Large intestine (tissue), 3 donors: ENCODE results near the gene TCERG1L. TPM values are rescaled to one million over a fixed set of nuclear protein-coding genes. Genes with fewer than 3 reads are reported as not detected.
"Not testable (repeated sequence)": the region's sequence is repeated elsewhere in the genome, so short reads cannot be mapped to it uniquely, and the experiment has no call there.

ENCODE experiments used
- DNase-seq, 2 donors: peaks; one replicate each; pipeline versions ENCODE4 v3.0.0 to v3.0.0-alpha.2; 2013
- H3K27ac ChIP-seq: one replicate; pipeline ENCODE4 v1.5.1; 2013; ENCODE audit warnings: low read length
- H3K27me3 ChIP-seq: 2 replicates; pipeline ENCODE4 v1.6.1; 2013; ENCODE audit warnings: low read length; ENCODE audit not compliant: control insufficient read depth, insufficient read depth
- H3K36me3 ChIP-seq: 2 replicates; pipeline ENCODE4 v1.6.1; 2013; ENCODE audit warnings: low read length; ENCODE audit not compliant: control insufficient read depth, insufficient read depth
- H3K4me1 ChIP-seq: one replicate; pipeline ENCODE4 v1.6.1; 2013; ENCODE audit warnings: low read length; ENCODE audit not compliant: control insufficient read depth, insufficient read depth
- H3K4me3 ChIP-seq: one replicate; pipeline ENCODE4 v1.5.1; 2013; ENCODE audit warnings: low read length
- H3K9me3 ChIP-seq: one replicate; pipeline ENCODE4 v1.6.1; 2013; ENCODE audit warnings: mild to moderate bottlenecking, low read depth, low read length, moderate library complexity; ENCODE audit not compliant: control insufficient read depth
- WGBS: methylation state at CpG from one replicate; pipeline ENCODE4 v1.1.5; 2013; ENCODE audit warnings: low lambda C conversion rate; ENCODE audit not compliant: insufficient coverage; 5-methylcytosine and 5-hydroxymethylcytosine counted together
- polyA plus RNA-seq: library from polyadenylated mRNA; unstranded; fragments of 120-200 nt; gene quantifications from one replicate; pipeline ENCODE4 v1.2.1, GENCODE V29; 2013

The TCERG1L gene
- polyA plus RNA-seq, 1 donor, result 0.45 TPM

DNA sequence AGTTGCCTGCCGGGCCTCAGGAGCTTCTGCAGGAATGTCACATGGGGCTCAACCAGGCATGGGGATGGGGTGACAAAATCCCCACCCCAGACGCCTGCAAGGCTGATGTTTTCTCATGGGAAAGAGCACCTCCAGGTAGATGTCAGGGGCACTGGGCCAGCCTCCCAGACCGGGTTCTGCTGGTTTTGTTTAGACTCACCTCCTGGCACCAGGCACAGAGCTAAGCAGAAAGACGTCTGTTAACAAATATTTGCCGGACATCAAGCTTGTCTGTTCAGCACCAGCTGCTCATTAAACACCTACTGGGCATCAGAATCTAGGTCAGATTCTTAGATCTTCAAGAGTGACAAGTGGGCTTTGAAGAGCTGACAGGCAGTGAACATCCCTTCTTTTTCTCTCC lies 34.9 kb upstream of the TCERG1L start:
- Histone ChIP-seq H3K36me3 (no peaks in the 10 kb centered on the region), H3K9me3 (no peaks in the 10 kb centered on the region), H3K27ac (no peak overlapping the region), H3K4me3 (no peak overlapping the region), H3K27me3 (no peaks in the 10 kb centered on the region), H3K4me1 (no peaks in the 10 kb centered on the region)
- DNase-seq, result no peak
- no CpG with 5 or more reads among the region's 5 CpGs for WGBS

DNA sequence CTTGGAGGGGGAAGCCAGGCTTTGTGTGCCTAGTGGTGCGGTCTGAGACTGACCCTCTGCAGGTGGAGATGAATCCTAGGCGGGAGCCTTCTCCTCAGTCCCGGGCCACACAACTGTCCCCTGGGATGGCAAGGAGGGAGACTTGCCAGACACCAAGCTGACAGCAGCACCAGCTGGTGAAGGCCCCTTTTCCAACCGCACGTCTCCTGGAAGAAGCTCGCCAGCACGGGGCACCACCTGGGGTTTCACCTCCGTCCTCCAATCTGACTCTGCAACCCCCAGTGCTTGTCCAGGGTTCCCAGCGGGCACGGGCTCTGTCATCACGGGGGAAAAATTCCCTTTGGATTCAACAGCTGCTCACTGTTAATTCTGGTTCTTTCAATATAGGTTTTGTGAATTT lies 34.2 kb upstream of the TCERG1L start:
- DNase-seq, result no peak
- Histone ChIP-seq H3K27me3 (no peaks in the 10 kb centered on the region), H3K27ac (no peak overlapping the region), H3K4me1 (no peaks in the 10 kb centered on the region), H3K9me3 (no peaks in the 10 kb centered on the region), H3K36me3 (no peaks in the 10 kb centered on the region), H3K4me3 (no peak overlapping the region)
- WGBS, result no CpG with 5 or more reads among the region's 11 CpGs

DNA sequence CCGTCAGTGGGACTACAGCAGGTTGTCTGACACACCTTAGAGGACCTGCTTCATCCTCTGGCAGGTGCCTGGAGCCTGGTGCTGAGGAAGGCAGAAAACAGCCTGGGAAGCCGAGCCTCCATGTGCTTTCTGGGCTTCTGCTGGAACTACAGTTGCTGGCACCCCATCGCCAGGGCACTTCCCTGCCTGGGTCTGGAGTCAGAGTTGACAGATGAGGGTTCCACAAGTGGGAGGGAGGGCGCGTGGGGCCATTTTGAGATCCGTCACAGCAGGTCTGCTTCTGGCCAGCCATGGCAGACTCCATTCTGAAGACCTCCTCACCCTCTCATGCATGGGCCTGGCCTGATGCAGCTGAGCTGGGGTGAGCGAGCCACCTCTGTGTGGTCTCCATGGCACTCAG lies 33.2 kb upstream of the TCERG1L start:
- Histone ChIP-seq H3K27ac (no peak overlapping the region), H3K4me1 (no peaks in the 10 kb centered on the region), H3K4me3 (no peak overlapping the region), H3K36me3 (no peaks in the 10 kb centered on the region), H3K27me3 (no peaks in the 10 kb centered on the region), H3K9me3 (no peaks in the 10 kb centered on the region)
- WGBS, result no CpG with 5 or more reads among the region's 7 CpGs
- DNase-seq, result no peak

DNA sequence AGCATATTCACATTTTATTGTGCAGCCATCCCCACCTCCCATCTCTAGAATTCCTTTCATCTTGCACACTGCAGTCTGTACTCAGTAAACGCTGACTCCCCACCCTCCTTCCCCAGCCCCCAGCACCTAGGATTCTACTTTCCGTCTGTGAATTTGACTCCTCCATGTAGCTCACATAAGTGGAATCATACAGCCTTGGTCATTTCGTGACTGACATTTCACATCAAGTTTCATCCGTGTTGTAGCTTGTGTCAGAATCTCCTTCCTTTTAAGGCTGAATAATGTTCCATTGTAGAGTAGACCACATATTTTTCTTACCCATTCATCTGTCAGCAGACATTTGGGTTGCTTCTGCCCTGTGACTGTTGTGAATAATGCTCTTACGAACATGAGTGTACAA lies 26.2 kb upstream of the TCERG1L start:
- Histone ChIP-seq H3K36me3 (no peaks in the 10 kb centered on the region), H3K27me3 (no peaks in the 10 kb centered on the region), H3K4me3 (no peak overlapping the region), H3K4me1 (no peaks in the 10 kb centered on the region), H3K27ac (no peak overlapping the region), H3K9me3 (no peaks in the 10 kb centered on the region)
- whole genome bisulfite sequencing, result 71% methylated on average over 1 of the region's 5 CpGs
- no peak for DNase-seq

DNA sequence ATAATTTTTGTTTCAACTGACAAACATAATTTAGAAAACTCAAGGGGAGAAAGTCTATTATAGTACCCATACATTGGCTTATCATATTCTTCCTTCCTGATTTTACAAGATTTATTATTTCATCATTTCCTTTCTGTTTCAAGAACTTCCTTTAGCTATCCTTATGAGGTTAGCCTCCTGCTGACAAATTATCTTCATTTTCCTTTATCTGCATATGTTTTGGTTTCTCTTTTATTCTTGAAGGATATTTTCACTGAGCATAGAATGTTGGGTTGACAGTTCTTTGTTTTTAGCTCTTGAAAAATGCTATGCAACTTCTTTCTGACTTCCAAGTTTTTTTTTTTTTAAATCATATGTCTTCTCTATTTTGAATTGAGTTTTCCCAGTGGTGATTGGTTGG lies 21.3 kb upstream of the TCERG1L start:
- no peak for DNase-seq
- no peaks in the 10 kb centered on the region for H3K4me1 ChIP-seq
- H3K27me3 ChIP-seq, result no peaks in the 10 kb centered on the region
- H3K36me3 ChIP-seq, result no peaks in the 10 kb centered on the region
- H3K9me3 ChIP-seq, result no peaks in the 10 kb centered on the region
- H3K27ac ChIP-seq, result no peak overlapping the region
- no peak overlapping the region for H3K4me3 ChIP-seq

DNA sequence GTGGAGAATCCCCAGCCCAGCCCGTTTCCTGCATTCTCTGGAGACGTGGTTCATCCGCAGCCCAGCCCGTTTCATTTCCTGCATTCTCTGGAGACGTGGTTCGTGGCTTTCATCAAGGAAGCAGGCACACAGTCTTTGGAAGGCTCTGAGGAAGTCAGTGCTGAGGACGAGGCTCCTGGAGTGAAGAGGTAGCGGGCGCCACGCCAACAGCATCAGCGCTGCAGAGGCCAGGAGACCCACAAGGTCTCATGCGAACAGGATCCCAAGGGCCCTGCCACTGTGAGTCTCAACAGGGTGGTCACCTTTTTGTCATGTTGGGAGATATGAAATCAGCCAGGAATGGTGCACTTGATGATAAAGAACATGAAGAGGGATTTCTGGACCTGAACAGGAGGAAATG lies 12.4 kb upstream of the TCERG1L start:
- no peaks in the 10 kb centered on the region for H3K36me3 ChIP-seq
- H3K9me3 ChIP-seq, result no peaks in the 10 kb centered on the region
- no peak overlapping the region for H3K27ac ChIP-seq
- DNase-seq, result no peak
- H3K4me1 ChIP-seq, result no peaks in the 10 kb centered on the region
- peaks cover 19% of the 10 kb centered on the region for H3K27me3 ChIP-seq
- no CpG with 5 or more reads among the region's 12 CpGs for WGBS
- no peak overlapping the region for H3K4me3 ChIP-seq

DNA sequence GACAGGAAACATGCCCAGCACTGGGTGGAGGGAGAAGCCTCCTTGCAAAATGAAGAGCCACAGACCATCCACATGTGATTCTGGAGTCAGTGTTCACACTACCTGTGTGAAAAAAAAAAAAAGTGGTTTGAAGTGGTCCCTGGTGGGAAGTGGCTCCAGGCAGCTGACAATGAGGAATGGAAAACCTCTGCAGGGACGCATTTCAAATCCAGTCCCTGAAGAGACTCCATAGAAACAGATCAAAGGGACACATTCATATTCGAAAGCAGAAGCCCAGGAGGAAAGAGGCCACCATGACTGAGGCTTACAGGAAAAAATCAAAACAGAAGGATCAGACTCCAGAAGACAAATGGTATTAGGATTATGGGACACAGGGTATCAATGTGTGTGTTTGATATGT lies 11.5 kb upstream of the TCERG1L start:
- no peak overlapping the region for H3K4me3 ChIP-seq
- peaks cover 19% of the 10 kb centered on the region for H3K27me3 ChIP-seq
- no peak for DNase-seq

DNA sequence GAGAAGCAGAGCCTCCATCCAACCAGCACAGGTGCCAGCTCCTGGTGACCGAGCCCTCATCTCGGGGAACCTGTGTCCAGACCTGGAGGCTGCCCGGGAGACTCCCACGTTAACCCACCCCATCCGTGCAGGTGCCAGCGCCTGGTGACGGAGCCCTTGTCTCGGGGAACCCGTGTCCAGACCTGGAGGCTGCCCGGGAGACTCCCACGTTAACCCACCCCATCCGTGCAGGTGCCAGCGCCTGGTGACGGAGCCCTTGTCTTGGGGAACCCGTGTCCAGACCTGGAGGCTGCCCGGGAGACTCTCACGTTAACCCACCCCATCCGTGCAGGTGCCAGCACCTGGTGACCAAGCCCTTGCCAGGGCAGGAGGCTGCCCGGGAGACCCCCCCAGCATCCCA lies 11.1 kb upstream of the TCERG1L start:
- H3K27ac ChIP-seq, H3K36me3 ChIP-seq, H3K4me3 ChIP-seq, DNase-seq, H3K9me3 ChIP-seq, H3K4me1 ChIP-seq: not testable (repeated sequence)
- no CpG with 5 or more reads among the region's 19 CpGs for WGBS
- peaks cover 19% of the 10 kb centered on the region for H3K27me3 ChIP-seq

More for the DNA sequence above, 11.5 kb upstream of the TCERG1L start:
- no peaks in the 10 kb centered on the region for H3K9me3 ChIP-seq
- WGBS, result no CpG with 5 or more reads among the region's 2 CpGs
- no peaks in the 10 kb centered on the region for H3K36me3 ChIP-seq
- H3K27ac ChIP-seq, result no peak overlapping the region
- no peaks in the 10 kb centered on the region for H3K4me1 ChIP-seq

DNA sequence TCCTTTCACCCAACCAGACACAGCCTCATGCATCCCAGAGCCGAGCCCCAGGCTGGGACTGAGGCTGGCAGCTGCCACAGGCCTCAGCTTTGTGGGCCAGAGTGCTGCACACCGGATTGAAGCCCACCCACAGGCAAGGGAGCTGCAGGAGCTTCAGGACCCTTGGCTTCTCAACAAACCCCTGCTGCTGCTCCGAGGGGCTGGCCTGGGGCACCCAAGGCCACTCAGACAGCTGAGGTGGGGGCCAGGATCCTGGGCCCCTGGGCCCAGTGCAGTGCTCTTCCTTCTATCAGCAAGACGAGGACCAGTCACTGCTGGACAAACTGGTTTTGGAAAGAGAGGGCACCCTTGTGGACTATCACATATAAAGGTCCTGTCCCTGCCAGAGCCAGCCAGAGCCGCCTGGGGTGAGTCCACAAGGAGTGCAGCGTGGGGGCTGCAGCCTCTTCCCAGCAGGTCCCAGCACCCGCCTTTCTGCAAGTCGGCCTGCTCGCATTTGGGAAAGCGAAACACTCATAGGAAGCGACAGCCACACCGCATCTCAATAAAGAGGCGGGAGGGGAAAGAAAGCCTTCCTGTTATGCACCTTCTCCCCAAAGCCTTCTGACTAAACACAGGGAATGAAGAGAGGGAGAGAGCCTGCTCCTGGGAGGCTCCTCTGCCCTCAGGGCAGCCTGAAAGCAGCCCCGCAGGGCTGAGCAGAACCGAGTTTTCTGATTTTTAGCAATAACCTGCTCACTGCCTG lies 9.5 kb upstream of the TCERG1L start:
- Histone ChIP-seq H3K9me3 (no peaks in the 10 kb centered on the region), H3K27ac (no peak overlapping the region), H3K4me1 (no peaks in the 10 kb centered on the region), H3K4me3 (no peak overlapping the region), H3K36me3 (no peaks in the 10 kb centered on the region), H3K27me3 (peaks cover 19% of the 10 kb centered on the region)
- WGBS, result no CpG with 5 or more reads among the region's 15 CpGs
- DNase-seq, result no peak

DNA sequence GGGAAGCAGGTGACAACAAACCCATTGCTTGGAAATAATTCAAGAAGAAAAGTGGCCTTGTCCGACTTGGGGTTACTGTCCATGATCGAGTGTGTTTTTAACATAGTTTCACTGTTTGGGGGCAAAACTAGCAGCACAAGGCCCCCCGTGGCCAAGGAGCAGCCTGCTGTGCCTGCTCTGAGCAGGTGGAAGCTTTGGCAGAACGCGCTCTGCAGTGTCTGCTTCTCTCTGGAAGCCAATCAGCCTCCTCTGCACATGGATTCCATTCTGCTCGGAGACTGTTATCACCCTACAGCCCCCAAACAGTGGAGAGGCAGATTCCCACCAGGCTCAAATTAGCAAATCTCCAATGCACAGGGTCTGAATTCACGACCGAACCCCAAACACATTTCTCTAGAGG lies 7.3 kb upstream of the TCERG1L start:
- no CpG with 5 or more reads among the region's 8 CpGs for WGBS
- Histone ChIP-seq H3K4me3 (no peak overlapping the region), H3K27me3 (peaks cover 28% of the 10 kb centered on the region), H3K4me1 (no peaks in the 10 kb centered on the region), H3K27ac (no peak overlapping the region), H3K36me3 (no peaks in the 10 kb centered on the region), H3K9me3 (no peaks in the 10 kb centered on the region)
- no peak for DNase-seq

DNA sequence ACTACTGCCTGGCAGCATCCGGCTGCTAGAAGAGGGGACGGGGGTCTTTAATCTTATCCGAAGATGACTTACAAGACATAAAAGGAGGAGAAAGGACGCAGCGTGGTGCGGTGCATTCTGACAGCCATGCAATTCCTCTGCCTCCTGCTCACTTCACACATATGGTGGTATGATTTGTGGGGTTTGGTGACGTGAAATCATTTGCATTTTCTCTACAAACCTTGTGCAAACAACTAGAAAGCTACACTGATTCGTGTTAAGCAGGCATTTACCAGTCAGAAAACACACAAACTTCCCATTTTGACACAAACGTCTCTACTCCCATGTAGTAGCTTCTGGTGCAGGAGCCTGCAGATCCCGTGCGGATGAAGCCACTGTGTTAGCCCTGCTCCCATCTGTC lies 6.8 kb upstream of the TCERG1L start:
- Histone ChIP-seq H3K27ac (no peak overlapping the region), H3K27me3 (peaks cover 29% of the 10 kb centered on the region), H3K4me3 (no peak overlapping the region), H3K9me3 (no peaks in the 10 kb centered on the region), H3K4me1 (no peaks in the 10 kb centered on the region), H3K36me3 (no peaks in the 10 kb centered on the region)
- DNase-seq, result no peak
- no CpG with 5 or more reads among the region's 11 CpGs for WGBS
